Gastrocnemius medialis (tissue), 4 donors: ENCODE data around the gene AP1B1.

Experiments used
- CTCF ChIP-seq, 5 experiments: fragments of 450-650 bp in 3 of 5; fragments of 200-600 bp in 2 of 5; sonication (generic) in 2 of 5; IDR thresholded peaks in 4 of 5; conservative IDR thresholded peaks in 1 of 5; 1 replicate in 4 of 5; 2 replicates in 1 of 5; pipeline ENCODE4 v1.5.1; 2016 to 2019; ENCODE audit warnings: antibody characterized with exemption in 5 of 5, mild to moderate bottlenecking in 3 of 5, moderate library complexity in 3 of 5
- POLR2A ChIP-seq, 2 donors: fragments of 450-650 bp; IDR thresholded peaks; one replicate each; pipeline ENCODE4 v1.6.1; 2017; ENCODE audit warnings: antibody characterized with exemption in 2 of 2, mild to moderate bottlenecking in 2 of 2, moderate library complexity in 2 of 2

- no peak for TF ChIP-seq CTCF (IDR thresholded peaks at IDR 0.05 in 4 of 5, conservative IDR thresholded peaks at IDR 0.05 in 1 of 5)
- no peak for TF ChIP-seq POLR2A (IDR thresholded peaks at IDR 0.05)
Observed at GRCh38 chr22:29308791-29309262, 79.5 kb downstream of the AP1B1 start.
